ENCODE data around the gene CISH.

CISH gene

GRCh38 chr3:50648313-50648712 lies 36.7 kb upstream of the CISH start:
- Histone ChIP-seq H3K4me1 (ENCODE audit: insufficient read depth, low read length, poor library complexity, severe bottlenecking) (no peaks in the 10 kb centered on the region), H2AFZ (ENCODE audit: low read length) (no peak overlapping the region), H3K9me2 (replicated peaks; ENCODE audit: low read depth, low read length) (no peaks in the 10 kb centered on the region), H3K79me2 (ENCODE audit: insufficient read depth, low read length) (no peaks in the 10 kb centered on the region), H4K20me1 (ENCODE audit: insufficient read depth, low read length, poor library complexity, severe bottlenecking) (no peaks in the 10 kb centered on the region), H3K4me3 (ENCODE audit: low read length, poor library complexity, severe bottlenecking) (no peak overlapping the region), H3K27me3 (ENCODE audit: insufficient read depth, low read length, poor library complexity, severe bottlenecking) (no peaks in the 10 kb centered on the region), H3K9me3 (ENCODE audit: insufficient read depth, low read depth, low read length) (no peaks in the 10 kb centered on the region), H3K4me2 (ENCODE audit: low read depth, low read length, poor library complexity, severe bottlenecking) (no peak overlapping the region), H3F3A (ENCODE audit: low read depth) (no peaks in the 10 kb centered on the region), H3K36me3 (ENCODE audit: insufficient read depth, low read length) (peaks cover 70% of the 10 kb centered on the region; the same call in 1 of the 2 replicates), H3K9ac (ENCODE audit: low read depth, low read length, poor library complexity, severe bottlenecking) (no peak overlapping the region)
- TF ChIP-seq CTCF (conservative IDR thresholded peaks at IDR 0.05; ENCODE audit: low read length) (no peak), EZH2phosphoT487 (IDR thresholded peaks at IDR 0.05; ENCODE audit: borderline replicate concordance) (no peak)

DNA sequence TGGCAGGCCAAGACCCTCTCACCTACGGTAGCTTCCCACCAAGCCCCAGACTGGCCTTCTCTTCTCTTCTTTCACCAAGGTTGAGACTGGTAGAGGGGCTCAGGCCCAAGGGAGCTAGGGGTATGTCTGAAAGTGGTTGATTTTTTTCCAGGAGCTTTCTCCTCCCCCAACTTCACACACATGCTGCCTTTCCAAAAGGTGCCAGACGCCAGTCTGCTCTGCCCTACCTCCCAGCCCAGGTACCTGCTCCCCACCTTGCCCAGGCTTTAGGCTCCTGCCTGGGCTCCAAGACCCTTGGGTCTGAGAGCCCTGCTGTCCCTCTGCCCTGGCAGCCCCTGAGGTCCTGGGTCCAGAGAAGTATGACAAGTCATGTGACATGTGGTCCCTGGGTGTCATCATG lies 33.8 kb upstream of the CISH start:
- peaks cover 6% of the 10 kb centered on the region for H4K20me1 ChIP-seq (ENCODE audit: insufficient read depth, low read length, poor library complexity, severe bottlenecking)
- no peak overlapping the region for H3K4me2 ChIP-seq (ENCODE audit: low read depth, low read length, poor library complexity, severe bottlenecking)
- peaks cover 98% of the 10 kb centered on the region for H3K36me3 ChIP-seq (ENCODE audit: insufficient read depth, low read length)

DNA sequence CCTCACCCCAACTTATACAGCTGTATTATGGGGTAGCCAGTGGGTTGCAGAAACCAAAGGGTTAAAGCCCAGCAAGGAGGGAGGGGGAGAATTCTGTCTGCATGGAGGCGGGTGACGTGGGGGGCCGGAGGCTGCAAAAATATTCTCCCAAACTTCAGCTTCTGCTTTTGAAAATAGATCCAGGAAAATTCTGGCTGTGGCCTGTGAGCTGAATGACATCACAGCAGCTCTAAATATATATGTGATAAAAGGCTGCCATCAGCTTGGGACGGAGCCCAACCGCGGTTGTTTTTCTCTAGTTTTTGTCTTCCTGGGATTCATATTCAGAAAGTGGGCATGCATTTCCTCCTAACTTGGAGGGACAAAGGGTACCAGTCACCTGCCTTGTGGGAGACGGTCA lies 33.0 kb upstream of the CISH start:
- TF ChIP-seq CTCF (conservative IDR thresholded peaks at IDR 0.05; ENCODE audit: low read length) (no peak), EZH2phosphoT487 (IDR thresholded peaks at IDR 0.05; ENCODE audit: borderline replicate concordance) (no peak)
- H3K4me2 ChIP-seq (ENCODE audit: low read depth, low read length, poor library complexity, severe bottlenecking), result no peak overlapping the region
- H3K79me2 ChIP-seq (ENCODE audit: insufficient read depth, low read length), result peaks cover 8% of the 10 kb centered on the region; the same call in 1 of the 2 replicates
- no peak overlapping the region for H3K4me3 ChIP-seq (ENCODE audit: low read length, poor library complexity, severe bottlenecking)
- no peaks in the 10 kb centered on the region for H3K9me2 ChIP-seq (replicated peaks; ENCODE audit: low read depth, low read length)
- peaks cover 14% of the 10 kb centered on the region for H4K20me1 ChIP-seq (ENCODE audit: insufficient read depth, low read length, poor library complexity, severe bottlenecking)
- H3K9me3 ChIP-seq (ENCODE audit: insufficient read depth, low read depth, low read length), result no peaks in the 10 kb centered on the region
- no peak overlapping the region for H3K9ac ChIP-seq (ENCODE audit: low read depth, low read length, poor library complexity, severe bottlenecking)
- H2AFZ ChIP-seq (ENCODE audit: low read length), result no peak overlapping the region
- H3K4me1 ChIP-seq (ENCODE audit: insufficient read depth, low read length, poor library complexity, severe bottlenecking), result no peaks in the 10 kb centered on the region
- H3K27me3 ChIP-seq (ENCODE audit: insufficient read depth, low read length, poor library complexity, severe bottlenecking), result no peaks in the 10 kb centered on the region
- H3K36me3 ChIP-seq (ENCODE audit: insufficient read depth, low read length), result peaks cover 100% of the 10 kb centered on the region
- H3F3A ChIP-seq (ENCODE audit: low read depth), result no peaks in the 10 kb centered on the region

More for the DNA sequence above, 33.8 kb upstream of the CISH start:
- Histone ChIP-seq H3K9me2 (replicated peaks; ENCODE audit: low read depth, low read length) (no peaks in the 10 kb centered on the region), H3K4me1 (ENCODE audit: insufficient read depth, low read length, poor library complexity, severe bottlenecking) (no peaks in the 10 kb centered on the region), H3K9ac (ENCODE audit: low read depth, low read length, poor library complexity, severe bottlenecking) (no peak overlapping the region), H3K9me3 (ENCODE audit: insufficient read depth, low read depth, low read length) (no peaks in the 10 kb centered on the region), H3K79me2 (ENCODE audit: insufficient read depth, low read length) (peaks cover under 1% of the 10 kb centered on the region; the same call in 1 of the 2 replicates), H2AFZ (ENCODE audit: low read length) (no peak overlapping the region), H3F3A (ENCODE audit: low read depth) (no peaks in the 10 kb centered on the region), H3K27me3 (ENCODE audit: insufficient read depth, low read length, poor library complexity, severe bottlenecking) (no peaks in the 10 kb centered on the region), H3K4me3 (ENCODE audit: low read length, poor library complexity, severe bottlenecking) (no peak overlapping the region)
- TF ChIP-seq EZH2phosphoT487 (IDR thresholded peaks at IDR 0.05; ENCODE audit: borderline replicate concordance) (no peak), CTCF (conservative IDR thresholded peaks at IDR 0.05; ENCODE audit: low read length) (no peak)
